HG03045 (cell line): ENCODE measurements around the gene JHY.

Experiments used
- ATAC-seq: cut with Tn5 transposase; IDR thresholded peaks from one replicate; pipeline ENCODE4 v1.9.1; 2021; ENCODE audit warnings: mild to moderate bottlenecking, moderate library complexity; ENCODE audit not compliant: unreplicated experiment

The JHY gene

GRCh38 chr11:123006860-123007542, 124.4 kb downstream of the JHY start:
- ATAC-seq: no peak
